Esophagus squamous epithelium (tissue), 4 donors: Measurements from ENCODE around the gene KCNMA1.

ENCODE experiments used
- POLR2A ChIP-seq, 4 donors: fragments of 450-650 bp; IDR thresholded peaks; one replicate each; pipeline ENCODE4 v1.6.1; 2017; ENCODE audit warnings: antibody characterized with exemption in 4 of 4, mild to moderate bottlenecking in 4 of 4, moderate library complexity in 3 of 4
- TF ChIP-seq, protein P1 (sequence below), 6 experiments: fragments of 450-650 bp in 4 of 6; fragments of 200-600 bp in 2 of 6; sonication (generic) in 2 of 6; IDR thresholded peaks; one replicate each; pipeline ENCODE4 v1.5.1; 2016 to 2019; ENCODE audit warnings: antibody characterized with exemption in 6 of 6, mild to moderate bottlenecking in 4 of 6, moderate library complexity in 4 of 6

- TF ChIP-seq POLR2A (IDR thresholded peaks at IDR 0.05), result no peak
- TF ChIP-seq, protein P1, sequence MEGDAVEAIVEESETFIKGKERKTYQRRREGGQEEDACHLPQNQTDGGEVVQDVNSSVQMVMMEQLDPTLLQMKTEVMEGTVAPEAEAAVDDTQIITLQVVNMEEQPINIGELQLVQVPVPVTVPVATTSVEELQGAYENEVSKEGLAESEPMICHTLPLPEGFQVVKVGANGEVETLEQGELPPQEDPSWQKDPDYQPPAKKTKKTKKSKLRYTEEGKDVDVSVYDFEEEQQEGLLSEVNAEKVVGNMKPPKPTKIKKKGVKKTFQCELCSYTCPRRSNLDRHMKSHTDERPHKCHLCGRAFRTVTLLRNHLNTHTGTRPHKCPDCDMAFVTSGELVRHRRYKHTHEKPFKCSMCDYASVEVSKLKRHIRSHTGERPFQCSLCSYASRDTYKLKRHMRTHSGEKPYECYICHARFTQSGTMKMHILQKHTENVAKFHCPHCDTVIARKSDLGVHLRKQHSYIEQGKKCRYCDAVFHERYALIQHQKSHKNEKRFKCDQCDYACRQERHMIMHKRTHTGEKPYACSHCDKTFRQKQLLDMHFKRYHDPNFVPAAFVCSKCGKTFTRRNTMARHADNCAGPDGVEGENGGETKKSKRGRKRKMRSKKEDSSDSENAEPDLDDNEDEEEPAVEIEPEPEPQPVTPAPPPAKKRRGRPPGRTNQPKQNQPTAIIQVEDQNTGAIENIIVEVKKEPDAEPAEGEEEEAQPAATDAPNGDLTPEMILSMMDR (IDR thresholded peaks at IDR 0.05), result no peak
Observed at GRCh38 chr10:77011874-77012811, 625.5 kb downstream of the KCNMA1 start.
